ENCODE results near the gene ADCY1.

The ADCY1 gene

GRCh38 chr7:45677311-45677900 is 103.2 kb downstream of the ADCY1 start:
- H3K9me3 Mint-ChIP-seq (ENCODE audit: low read depth): peaks cover 11% of the 10 kb centered on the region
- H3K27me3 Mint-ChIP-seq: peaks cover 13% of the 10 kb centered on the region
- no peaks in the 10 kb centered on the region for H3K36me3 Mint-ChIP-seq
- H3K4me3 Mint-ChIP-seq: no peak overlapping the region
- no peak overlapping the region for H3K27ac Mint-ChIP-seq
- H3K4me1 Mint-ChIP-seq (ENCODE audit: low read depth): no peaks in the 10 kb centered on the region

- Mint-ChIP-seq H3K27ac (no peak overlapping the region), H3K4me3 (no peak overlapping the region), H3K36me3 (no peaks in the 10 kb centered on the region), H3K9me3 (ENCODE audit: low read depth) (peaks cover 7% of the 10 kb centered on the region), H3K4me1 (ENCODE audit: low read depth) (no peaks in the 10 kb centered on the region), H3K27me3 (peaks cover 15% of the 10 kb centered on the region)
Measured at GRCh38 chr7:45679516-45679915, 105.3 kb downstream of the ADCY1 start.

- Mint-ChIP-seq H3K4me1 (ENCODE audit: low read depth) (no peaks in the 10 kb centered on the region), H3K4me3 (no peak overlapping the region), H3K36me3 (no peaks in the 10 kb centered on the region), H3K9me3 (ENCODE audit: low read depth) (peaks cover 5% of the 10 kb centered on the region), H3K27me3 (peaks cover 14% of the 10 kb centered on the region), H3K27ac (no peak overlapping the region)
Measured at GRCh38 chr7:45680776-45681175, 106.6 kb downstream of the ADCY1 start.

- H3K36me3 Mint-ChIP-seq: no peaks in the 10 kb centered on the region
- peaks cover 11% of the 10 kb centered on the region for H3K27me3 Mint-ChIP-seq
- no peaks in the 10 kb centered on the region for H3K4me1 Mint-ChIP-seq (ENCODE audit: low read depth)
- no peak overlapping the region for H3K4me3 Mint-ChIP-seq
- no peak overlapping the region for H3K27ac Mint-ChIP-seq
- no peaks in the 10 kb centered on the region for H3K9me3 Mint-ChIP-seq (ENCODE audit: low read depth)
Measured at GRCh38 chr7:45681596-45682357, 107.6 kb downstream of the ADCY1 start.

- no peaks in the 10 kb centered on the region for H3K36me3 Mint-ChIP-seq
- H3K4me1 Mint-ChIP-seq (ENCODE audit: low read depth): no peaks in the 10 kb centered on the region
- no peaks in the 10 kb centered on the region for H3K9me3 Mint-ChIP-seq (ENCODE audit: low read depth)
- peaks cover 9% of the 10 kb centered on the region for H3K27me3 Mint-ChIP-seq
- H3K4me3 Mint-ChIP-seq: no peak overlapping the region
- no peak overlapping the region for H3K27ac Mint-ChIP-seq
Measured at GRCh38 chr7:45682358-45682735, 108.2 kb downstream of the ADCY1 start.

GRCh38 chr7:45682836-45683555 is 108.8 kb downstream of the ADCY1 start:
- no peaks in the 10 kb centered on the region for H3K9me3 Mint-ChIP-seq (ENCODE audit: low read depth)
- H3K4me1 Mint-ChIP-seq (ENCODE audit: low read depth): no peaks in the 10 kb centered on the region
- H3K4me3 Mint-ChIP-seq: no peak overlapping the region
- no peaks in the 10 kb centered on the region for H3K36me3 Mint-ChIP-seq
- no peak overlapping the region for H3K27ac Mint-ChIP-seq
- peaks cover 7% of the 10 kb centered on the region for H3K27me3 Mint-ChIP-seq

- Mint-ChIP-seq H3K9me3 (ENCODE audit: low read depth) (no peaks in the 10 kb centered on the region), H3K27me3 (peaks cover 4% of the 10 kb centered on the region), H3K36me3 (no peaks in the 10 kb centered on the region)
Measured at GRCh38 chr7:45683556-45684148, 109.5 kb downstream of the ADCY1 start.

GRCh38 chr7:45684910-45685618 is 110.9 kb downstream of the ADCY1 start:
- no peaks in the 10 kb centered on the region for H3K9me3 Mint-ChIP-seq (ENCODE audit: low read depth)
- H3K4me3 Mint-ChIP-seq: no peak overlapping the region
- no peaks in the 10 kb centered on the region for H3K4me1 Mint-ChIP-seq (ENCODE audit: low read depth)
- peaks cover 1% of the 10 kb centered on the region for H3K27me3 Mint-ChIP-seq
- H3K36me3 Mint-ChIP-seq: no peaks in the 10 kb centered on the region
- no peak overlapping the region for H3K27ac Mint-ChIP-seq

More at GRCh38 chr7:45683556-45684148, 109.5 kb downstream of the ADCY1 start:
- H3K4me1 Mint-ChIP-seq (ENCODE audit: low read depth): no peaks in the 10 kb centered on the region
- H3K27ac Mint-ChIP-seq: no peak overlapping the region
- H3K4me3 Mint-ChIP-seq: no peak overlapping the region

GRCh38 chr7:45685619-45686240 is 111.6 kb downstream of the ADCY1 start:
- H3K36me3 Mint-ChIP-seq: no peaks in the 10 kb centered on the region
- H3K27me3 Mint-ChIP-seq: peaks cover 1% of the 10 kb centered on the region

GRCh38 chr7:45686441-45687184 is 112.4 kb downstream of the ADCY1 start:
- Mint-ChIP-seq H3K4me1 (ENCODE audit: low read depth) (no peaks in the 10 kb centered on the region), H3K4me3 (no peak overlapping the region), H3K9me3 (ENCODE audit: low read depth) (no peaks in the 10 kb centered on the region), H3K36me3 (no peaks in the 10 kb centered on the region), H3K27me3 (peaks cover 1% of the 10 kb centered on the region), H3K27ac (no peak overlapping the region)

More at GRCh38 chr7:45685619-45686240, 111.6 kb downstream of the ADCY1 start:
- no peak overlapping the region for H3K4me3 Mint-ChIP-seq
- no peaks in the 10 kb centered on the region for H3K9me3 Mint-ChIP-seq (ENCODE audit: low read depth)
- no peak overlapping the region for H3K27ac Mint-ChIP-seq
- no peaks in the 10 kb centered on the region for H3K4me1 Mint-ChIP-seq (ENCODE audit: low read depth)

- Mint-ChIP-seq H3K36me3 (no peaks in the 10 kb centered on the region), H3K4me3 (no peak overlapping the region), H3K27ac (no peak overlapping the region), H3K9me3 (ENCODE audit: low read depth) (no peaks in the 10 kb centered on the region), H3K27me3 (peaks cover 1% of the 10 kb centered on the region), H3K4me1 (ENCODE audit: low read depth) (no peaks in the 10 kb centered on the region)
Measured at GRCh38 chr7:45687185-45687560, 113.0 kb downstream of the ADCY1 start.

GRCh38 chr7:45687721-45688120 is 113.6 kb downstream of the ADCY1 start:
- H3K9me3 Mint-ChIP-seq (ENCODE audit: low read depth): no peaks in the 10 kb centered on the region
- H3K27me3 Mint-ChIP-seq: peaks cover 1% of the 10 kb centered on the region
- no peaks in the 10 kb centered on the region for H3K4me1 Mint-ChIP-seq (ENCODE audit: low read depth)
- no peak overlapping the region for H3K27ac Mint-ChIP-seq
- no peaks in the 10 kb centered on the region for H3K36me3 Mint-ChIP-seq
- no peak overlapping the region for H3K4me3 Mint-ChIP-seq

- Mint-ChIP-seq H3K9me3 (ENCODE audit: low read depth) (no peaks in the 10 kb centered on the region), H3K36me3 (no peaks in the 10 kb centered on the region), H3K27ac (no peak overlapping the region), H3K4me1 (ENCODE audit: low read depth) (no peaks in the 10 kb centered on the region), H3K4me3 (no peak overlapping the region), H3K27me3 (no peaks in the 10 kb centered on the region)
Measured at GRCh38 chr7:45688382-45688781, 114.2 kb downstream of the ADCY1 start.

All from activated naive CD8-positive, alpha-beta T cell (primary cell).